K562 (cell line): ENCODE results near the gene SCUBE1. TPM values are rescaled to one million over a fixed set of nuclear protein-coding genes. Genes with fewer than 3 reads are reported as not detected.

Experiments used
- ARNT ChIP-seq, 2 experiments: fragments of 450-650 bp; IDR thresholded peaks; 2 replicates each; pipeline ENCODE4 v1.6.1; 2016; ENCODE audit warnings: mild to moderate bottlenecking in 1 of 2
- CHD4 ChIP-seq: fragments of 200-600 bp; sonication (generic); IDR thresholded peaks from 3 replicates; pipeline ENCODE4 v1.6.1; 2012; ENCODE audit warnings: low read depth, mild to moderate bottlenecking, mixed read lengths, low read length, inconsistent platforms; ENCODE audit not compliant: insufficient read depth, insufficient replicate concordance, poor library complexity, severe bottlenecking
- CREB3 ChIP-seq: fragments of 450-650 bp; conservative IDR thresholded peaks from 2 replicates; pipeline ENCODE4 v1.6.1; 2016; ENCODE audit warnings: missing genetic modification characterization, low read depth, mild to moderate bottlenecking, missing compliant biosample characterization, moderate library complexity
- ELF2 ChIP-seq: fragments of 250-450 bp; sonication (Bioruptor Pico); IDR thresholded peaks from 2 replicates; pipeline ENCODE4 v1.5.0; 2021; ENCODE audit warnings: mild to moderate bottlenecking
- ERF ChIP-seq: fragments of 450-650 bp; formaldehyde crosslinking; IDR thresholded peaks from 2 replicates; pipeline ENCODE4 v1.4.0; 2020; ENCODE audit warnings: mild to moderate bottlenecking, mixed read lengths
- HDAC3 ChIP-seq: fragments of 450-650 bp; IDR thresholded peaks from 2 replicates; pipeline ENCODE4 v1.6.1; 2018; ENCODE audit warnings: borderline replicate concordance, mild to moderate bottlenecking, moderate library complexity; ENCODE audit not compliant: partially characterized antibody
- MTF1 ChIP-seq: fragments of 250-450 bp; sonication (Bioruptor Pico); IDR thresholded peaks from 2 replicates; pipeline ENCODE4 v1.9.0; 2021; ENCODE audit warnings: moderate library complexity, mild to moderate bottlenecking, inconsistent platforms, borderline replicate concordance
- NCOA1 ChIP-seq: fragments of 450-650 bp; IDR thresholded peaks from 2 replicates; pipeline ENCODE4 v1.6.1; 2016; ENCODE audit warnings: low read depth
- NONO ChIP-seq, 2 experiments: fragments of 200-400 bp in 1 of 2; fragments of 450-650 bp in 1 of 2; formaldehyde crosslinking in 1 of 2; IDR thresholded peaks; 2 replicates each; pipeline ENCODE4 v1.6.1; 2017; ENCODE audit warnings: low read depth in 2 of 2, mild to moderate bottlenecking in 2 of 2, moderate library complexity in 2 of 2, low read length in 1 of 2
- POLR2H ChIP-seq: IDR thresholded peaks from 2 replicates; pipeline ENCODE4 v1.6.1; 2016; ENCODE audit warnings: missing genetic modification characterization, low read depth, mild to moderate bottlenecking, control low read depth, missing compliant biosample characterization, moderate library complexity
- SRF ChIP-seq, 2 experiments: fragments of 250-450, 450-650 bp in 1 of 2; sonication (Bioruptor Pico) in 1 of 2; sonication (generic) in 1 of 2; formaldehyde crosslinking; IDR thresholded peaks; 2 replicates each; pipeline versions ENCODE4 v1.5.0 to v1.5.1; 2020 to 2022; ENCODE audit warnings: mild to moderate bottlenecking in 1 of 2, missing genetic modification reagents in 1 of 2
- THAP7 ChIP-seq: fragments of 250-450 bp; sonication (Bioruptor Pico); IDR thresholded peaks from 2 replicates; pipeline ENCODE4 v1.5.0; 2021
- XRCC5 ChIP-seq: fragments of 200-400 bp; formaldehyde crosslinking; IDR thresholded peaks from 2 replicates; pipeline ENCODE4 v1.6.1; 2017; ENCODE audit warnings: low read depth, mild to moderate bottlenecking, low read length
- ZBTB40 ChIP-seq, 2 experiments: fragments of 450-650 bp in 1 of 2; sonication (generic) in 1 of 2; formaldehyde crosslinking in 1 of 2; IDR thresholded peaks; 2 replicates each; pipeline versions ENCODE4 v1.7.1 to v1.9.0; 2016 to 2022; ENCODE audit warnings: inconsistent platforms in 1 of 2, mild to moderate bottlenecking in 1 of 2, missing genetic modification reagents in 1 of 2
- ZFX ChIP-seq: sonication (generic); formaldehyde crosslinking; IDR thresholded peaks from 2 replicates; pipeline ENCODE4 v1.8.0; 2022; ENCODE audit warnings: mild to moderate bottlenecking, missing genetic modification reagents, moderate library complexity
- ZNF134 ChIP-seq: fragments of 250-450 bp; sonication (Bioruptor Pico); conservative IDR thresholded peaks from 2 replicates; pipeline ENCODE4 v1.4.0; 2020
- polyA plus RNA-seq, 8 experiments: library from polyadenylated mRNA; depleted of rRNA in 4 of 8; stranded (reverse) in 5 of 8; unstranded in 3 of 8; fragments of >200 nt; fragmentation: Nextera tagmentation in 2 of 8; fragmentation: Illumina TruSeq in 1 of 8; extraction: Ambion mirVana in 2 of 8; extraction: Trizol in 1 of 8; gene quantifications; 2 replicates each; pipeline versions ENCODE4 v1.2.1 to v1.2.3, GENCODE V29; 2011 to 2014; ENCODE audit warnings: inconsistent platforms in 1 of 8, missing spikeins in 1 of 8
- total RNA-seq, 7 experiments: library from RNA; depleted of rRNA in 6 of 7; stranded (reverse); fragments of >200 nt in 6 of 7; fragmentation: Illumina TruSeq in 2 of 7; extraction: Trizol in 2 of 7; gene quantifications; 2 replicates each; pipeline versions ENCODE4 v1.2.1 to v1.2.3, GENCODE V29; 2011 to 2021; ENCODE audit warnings: low replicate concordance in 1 of 7

The SCUBE1 gene
- total and polyA plus RNA-seq, 9 of the 15 experiments (the other 6 are each of a cell fraction or from before 2014, with no cell fraction given): 0.03 to 0.47 (median 0.29) TPM; not detected in 6

- TF ChIP-seq CHD4: no peak
- TF ChIP-seq ZNF134 (CRISPR knock-in tag): no peak
- TF ChIP-seq ERF (CRISPR knock-in tag): no peak
- TF ChIP-seq SRF (CRISPR knock-in tag; IDR thresholded peaks at IDR 0.05): no peak
- TF ChIP-seq ELF2 (CRISPR knock-in tag): no peak
- TF ChIP-seq HDAC3: no peak
- TF ChIP-seq XRCC5: no peak
- TF ChIP-seq NONO (IDR thresholded peaks at IDR 0.05; ENCODE audit: low read depth in 2 of 2, low read length in 1 of 2): no peak
- no peak for TF ChIP-seq ARNT (IDR thresholded peaks at IDR 0.05)
- TF ChIP-seq CREB3 (tag): no peak
- TF ChIP-seq ZFX (CRISPR knock-in tag): no peak; the same call in 1 of the 2 replicates
- TF ChIP-seq MTF1 (CRISPR knock-in tag): no peak
- TF ChIP-seq THAP7 (CRISPR knock-in tag): no peak
- no peak; the same call in 1 of the 2 replicates for TF ChIP-seq ZBTB40 (IDR thresholded peaks at IDR 0.05)
- no peak for TF ChIP-seq ZBTB40 (CRISPR knock-in tag; IDR thresholded peaks at IDR 0.05)
- no peak for TF ChIP-seq NCOA1
- TF ChIP-seq POLR2H (tag): no peak
These were observed 67.4 kb downstream of the SCUBE1 start (continued) for GRCh38 chr22:43275545-43276317.
